NCI-H2227 (cell line): Measurements from ENCODE around the gene JPT2.
A peak's percentile ranks its signal among the peaks of the same experiment; 100 is the strongest.

Experiments used
- DNase-seq: peaks from one replicate; lab custom pipeline; 2025; ENCODE audit not compliant: unreplicated experiment; lab: John Stamatoyannopoulos, UW

The JPT2 gene

GRCh38 chr16:1677942-1678499, at the start of gene JPT2:
JPT2 (plus strand) TSS chr16:1678279; CDS start chr16:1678313, 34 bp downstream.
- DNase-seq = peak; percentile 99

- no peak for DNase-seq
Measured at GRCh38 chr16:1630450-1631213, 47.4 kb upstream of the JPT2 start.

GRCh38 chr16:1631230-1631629, 46.8 kb upstream of the JPT2 start:
- DNase-seq = no peak

- DNase-seq = no peak
Measured at GRCh38 chr16:1631931-1632637, 46.0 kb upstream of the JPT2 start.

- DNase-seq = no peak
Measured at GRCh38 chr16:1632638-1632970, 45.5 kb upstream of the JPT2 start.

- DNase-seq = no peak
Measured at GRCh38 chr16:1633310-1633709, 44.8 kb upstream of the JPT2 start.

- no peak for DNase-seq
Measured at GRCh38 chr16:1634541-1634940, 43.5 kb upstream of the JPT2 start.

- DNase-seq = no peak
Measured at GRCh38 chr16:1635070-1635469, 43.0 kb upstream of the JPT2 start.

GRCh38 chr16:1637526-1637925, 40.6 kb upstream of the JPT2 start:
- DNase-seq = no peak

GRCh38 chr16:1638757-1639156, 39.3 kb upstream of the JPT2 start:
- DNase-seq = no peak

- DNase-seq = no peak
Measured at GRCh38 chr16:1639282-1639681, 38.8 kb upstream of the JPT2 start.

- no peak for DNase-seq
Measured at GRCh38 chr16:1639860-1640259, 38.2 kb upstream of the JPT2 start.

- no peak for DNase-seq
Measured at GRCh38 chr16:1640261-1640941, 37.7 kb upstream of the JPT2 start.

GRCh38 chr16:1641261-1641660, 36.8 kb upstream of the JPT2 start:
- no peak for DNase-seq

GRCh38 chr16:1642148-1642547, 35.9 kb upstream of the JPT2 start:
- no peak for DNase-seq

- DNase-seq = no peak
Measured at GRCh38 chr16:1642753-1643152, 35.3 kb upstream of the JPT2 start.

- DNase-seq = no peak
Measured at GRCh38 chr16:1643521-1643920, 34.6 kb upstream of the JPT2 start.

- DNase-seq = peak; percentile 28
Measured at GRCh38 chr16:1645914-1646525, 32.1 kb upstream of the JPT2 start.

- no peak for DNase-seq
Measured at GRCh38 chr16:1647856-1648255, 30.2 kb upstream of the JPT2 start.

- DNase-seq = no peak
Measured at GRCh38 chr16:1650131-1650530, 27.9 kb upstream of the JPT2 start.
